NCI-H774 (cell line): Measurements from ENCODE around the gene INAFM2.
A peak's percentile ranks its signal among the peaks of the same experiment; 100 is the strongest.

Experiments
- DNase-seq: peaks from one replicate; lab custom pipeline; 2025; lab: John Stamatoyannopoulos, UW

The INAFM2 gene

GRCh38 chr15:40344631-40345120 is 21.2 kb downstream of the INAFM2 start:
- DNase-seq = peak; percentile 29

- no peak for DNase-seq
These were observed 21.9 kb downstream of the INAFM2 start for GRCh38 chr15:40345225-40345866.

GRCh38 chr15:40345867-40346578 is 22.5 kb downstream of the INAFM2 start:
- no peak for DNase-seq

GRCh38 chr15:40346579-40347558 is 23.4 kb downstream of the INAFM2 start:
- DNase-seq = no peak

GRCh38 chr15:40347559-40348473 is 24.3 kb downstream of the INAFM2 start:
- DNase-seq = no peak

GRCh38 chr15:40348474-40348870 is 25.0 kb downstream of the INAFM2 start:
- no peak for DNase-seq

- DNase-seq = no peak
These were observed 25.7 kb downstream of the INAFM2 start for GRCh38 chr15:40349163-40349562.

- DNase-seq = no peak
These were observed 28.9 kb downstream of the INAFM2 start for GRCh38 chr15:40352281-40352901.

- DNase-seq = no peak
These were observed 30.2 kb downstream of the INAFM2 start for GRCh38 chr15:40353697-40354096.

- DNase-seq = no peak
These were observed 31.1 kb downstream of the INAFM2 start for GRCh38 chr15:40354408-40355171.

GRCh38 chr15:40355976-40356585 is 32.6 kb downstream of the INAFM2 start:
- no peak for DNase-seq

- no peak for DNase-seq
These were observed 33.8 kb downstream of the INAFM2 start for GRCh38 chr15:40357246-40357645.

- DNase-seq = peak; percentile 83
These were observed 34.4 kb downstream of the INAFM2 start, which contains the start of gene DISP2 for GRCh38 chr15:40357723-40358470. TSS of gene DISP2 (plus strand) at chr15:40358219. CDS start at chr15:40358322, 103 bp downstream.

GRCh38 chr15:40358471-40359353 is 35.2 kb downstream of the INAFM2 start:
- DNase-seq = no peak

- no peak for DNase-seq
These were observed 36.5 kb downstream of the INAFM2 start for GRCh38 chr15:40360015-40360414.

GRCh38 chr15:40361640-40362039 is 38.1 kb downstream of the INAFM2 start:
- DNase-seq = no peak

- no peak for DNase-seq
These were observed 40.1 kb downstream of the INAFM2 start for GRCh38 chr15:40363611-40364010.

GRCh38 chr15:40364251-40364650 is 40.8 kb downstream of the INAFM2 start:
- no peak for DNase-seq
